ENCODE results near the gene CFD. TPM values are rescaled to one million over a fixed set of nuclear protein-coding genes. Genes with fewer than 3 reads are reported as not detected.
"Not testable (repeated sequence)": the region's sequence is repeated elsewhere in the genome, so short reads cannot be mapped to it uniquely, and the experiment has no call there.

Gene CFD
- total RNA-seq, 1 donor from 2014 or later = 5.2 TPM

- no peak for DNase-seq (ENCODE audit: low read depth)
- TF ChIP-seq CTCF (conservative IDR thresholded peaks at IDR 0.05; ENCODE audit: low read depth, low read length) = no peak
- H3K4me3 ChIP-seq (ENCODE audit: low read depth, low read length) = no peak within 1 kb of the TSS
Measured at GRCh38 chr19:827710-828321, 31.6 kb upstream of the CFD start, which contains the start of gene AZU1. Gene AZU1 (plus strand): TSS chr19:827837. CDS start chr19:827847, 10 bp downstream.

GRCh38 chr19:829129-829758 lies 30.2 kb upstream of the CFD start:
- TF ChIP-seq CTCF (conservative IDR thresholded peaks at IDR 0.05; ENCODE audit: low read depth, low read length) = no peak
- no peak overlapping the region for H3K4me3 ChIP-seq (ENCODE audit: low read depth, low read length)
- DNase-seq (ENCODE audit: low read depth) = no peak

- no peak overlapping the region for H3K4me3 ChIP-seq (ENCODE audit: low read depth, low read length)
- TF ChIP-seq CTCF (conservative IDR thresholded peaks at IDR 0.05; ENCODE audit: low read depth, low read length) = no peak
- no peak for DNase-seq (ENCODE audit: low read depth)
Measured at GRCh38 chr19:831407-832369, 27.8 kb upstream of the CFD start.

GRCh38 chr19:834216-834615 lies 25.2 kb upstream of the CFD start:
- no peak overlapping the region for H3K4me3 ChIP-seq (ENCODE audit: low read depth, low read length)
- DNase-seq (ENCODE audit: low read depth) = no peak
- no peak for TF ChIP-seq CTCF (conservative IDR thresholded peaks at IDR 0.05; ENCODE audit: low read depth, low read length)

GRCh38 chr19:835210-835810 lies 24.2 kb upstream of the CFD start:
- no peak for TF ChIP-seq CTCF (conservative IDR thresholded peaks at IDR 0.05; ENCODE audit: low read depth, low read length)
- DNase-seq (ENCODE audit: low read depth) = no peak

GRCh38 chr19:840519-841206 lies 18.8 kb upstream of the CFD start, which contains the start of gene PRTN3:
Gene PRTN3 (plus strand): TSS chr19:840999. CDS start chr19:841009, 10 bp downstream.
- no peak for DNase-seq (ENCODE audit: low read depth)
- no peak for TF ChIP-seq CTCF (conservative IDR thresholded peaks at IDR 0.05; ENCODE audit: low read depth, low read length)
- H3K4me3 ChIP-seq (ENCODE audit: low read depth, low read length) = no peak within 1 kb of the TSS

More at GRCh38 chr19:835210-835810, 24.2 kb upstream of the CFD start:
- H3K4me3 ChIP-seq (ENCODE audit: low read depth, low read length) = no peak overlapping the region

- DNase-seq (ENCODE audit: low read depth); H3K4me3 ChIP-seq (ENCODE audit: low read depth, low read length): not testable (repeated sequence)
Measured at GRCh38 chr19:842802-843179, 16.7 kb upstream of the CFD start.
